ENCODE measurements around the gene MAP2.

DNA sequence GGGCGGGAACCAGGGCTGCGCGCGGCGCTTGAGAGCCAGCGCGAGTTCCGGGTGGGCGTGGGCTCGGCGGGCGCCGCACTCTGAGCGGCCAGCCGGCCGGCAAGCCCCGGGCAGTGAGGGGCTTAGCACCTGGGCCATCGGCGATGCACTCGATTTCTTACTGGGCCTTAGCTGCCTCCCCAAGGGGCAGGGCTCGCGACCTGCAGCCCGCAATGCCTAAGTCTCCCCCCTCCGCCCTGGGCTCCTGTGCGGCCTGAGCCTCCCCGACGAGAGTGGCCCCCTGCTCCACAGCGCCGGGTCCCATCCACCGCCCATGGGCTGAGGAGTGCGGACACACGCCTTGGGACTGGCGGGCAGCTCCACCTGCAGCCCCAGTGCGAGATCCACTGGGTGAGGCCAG is 36.5 kb upstream of the MAP2 start:
- TF ChIP-seq, protein P1, sequence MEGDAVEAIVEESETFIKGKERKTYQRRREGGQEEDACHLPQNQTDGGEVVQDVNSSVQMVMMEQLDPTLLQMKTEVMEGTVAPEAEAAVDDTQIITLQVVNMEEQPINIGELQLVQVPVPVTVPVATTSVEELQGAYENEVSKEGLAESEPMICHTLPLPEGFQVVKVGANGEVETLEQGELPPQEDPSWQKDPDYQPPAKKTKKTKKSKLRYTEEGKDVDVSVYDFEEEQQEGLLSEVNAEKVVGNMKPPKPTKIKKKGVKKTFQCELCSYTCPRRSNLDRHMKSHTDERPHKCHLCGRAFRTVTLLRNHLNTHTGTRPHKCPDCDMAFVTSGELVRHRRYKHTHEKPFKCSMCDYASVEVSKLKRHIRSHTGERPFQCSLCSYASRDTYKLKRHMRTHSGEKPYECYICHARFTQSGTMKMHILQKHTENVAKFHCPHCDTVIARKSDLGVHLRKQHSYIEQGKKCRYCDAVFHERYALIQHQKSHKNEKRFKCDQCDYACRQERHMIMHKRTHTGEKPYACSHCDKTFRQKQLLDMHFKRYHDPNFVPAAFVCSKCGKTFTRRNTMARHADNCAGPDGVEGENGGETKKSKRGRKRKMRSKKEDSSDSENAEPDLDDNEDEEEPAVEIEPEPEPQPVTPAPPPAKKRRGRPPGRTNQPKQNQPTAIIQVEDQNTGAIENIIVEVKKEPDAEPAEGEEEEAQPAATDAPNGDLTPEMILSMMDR (IDR thresholded peaks at IDR 0.05): no peak
- TF ChIP-seq POLR2A (IDR thresholded peaks at IDR 0.05): no peak
